GM18499 (cell line): ENCODE measurements around the gene RETREG2.

Experiments used
- ATAC-seq: cut with Tn5 transposase; IDR thresholded peaks from one replicate; pipeline ENCODE4 v1.9.1; 2021; ENCODE audit warnings: moderate number of reproducible peaks; ENCODE audit not compliant: insufficient read depth, unreplicated experiment

The RETREG2 gene

DNA sequence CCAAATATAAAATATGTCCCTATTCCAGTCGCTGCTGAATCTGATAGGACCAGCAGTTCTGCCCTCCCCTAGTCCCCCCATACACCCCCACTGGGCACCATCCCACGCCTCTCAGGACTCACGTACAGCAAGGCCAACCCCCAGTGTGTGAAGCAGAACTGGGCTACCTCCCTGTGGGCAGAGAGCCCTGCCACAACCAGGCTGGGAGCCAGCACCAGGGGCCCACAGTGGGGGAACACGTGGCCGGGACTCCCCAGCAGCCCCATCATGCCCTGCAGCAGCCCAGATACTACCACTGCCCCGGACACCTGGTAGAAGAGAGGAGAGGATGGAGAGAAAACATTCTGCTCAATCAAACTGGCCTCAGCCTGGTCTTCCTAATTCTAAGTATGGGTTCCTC, 9.5 kb upstream of the RETREG2 start:
- ATAC-seq = no peak

DNA sequence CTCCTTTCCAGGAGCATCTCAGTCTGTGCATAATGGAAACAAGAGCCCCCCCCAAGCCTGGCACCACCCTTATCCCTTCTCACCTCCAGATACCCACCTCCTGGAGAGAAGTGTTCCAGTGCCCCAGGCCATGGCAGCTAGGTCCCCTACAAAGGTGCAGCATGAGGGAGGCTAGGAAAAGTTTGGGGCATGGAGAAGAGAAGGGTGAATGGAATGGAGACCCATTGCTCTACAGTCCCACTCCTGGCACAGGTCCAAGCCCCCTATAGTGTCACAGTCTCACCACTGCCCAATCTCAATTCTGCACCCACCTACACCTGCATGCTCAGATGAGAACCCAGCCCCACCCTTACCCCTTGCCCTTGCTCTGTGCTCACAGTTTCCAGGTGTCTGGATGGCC, 9.1 kb upstream of the RETREG2 start:
- no peak for ATAC-seq

DNA sequence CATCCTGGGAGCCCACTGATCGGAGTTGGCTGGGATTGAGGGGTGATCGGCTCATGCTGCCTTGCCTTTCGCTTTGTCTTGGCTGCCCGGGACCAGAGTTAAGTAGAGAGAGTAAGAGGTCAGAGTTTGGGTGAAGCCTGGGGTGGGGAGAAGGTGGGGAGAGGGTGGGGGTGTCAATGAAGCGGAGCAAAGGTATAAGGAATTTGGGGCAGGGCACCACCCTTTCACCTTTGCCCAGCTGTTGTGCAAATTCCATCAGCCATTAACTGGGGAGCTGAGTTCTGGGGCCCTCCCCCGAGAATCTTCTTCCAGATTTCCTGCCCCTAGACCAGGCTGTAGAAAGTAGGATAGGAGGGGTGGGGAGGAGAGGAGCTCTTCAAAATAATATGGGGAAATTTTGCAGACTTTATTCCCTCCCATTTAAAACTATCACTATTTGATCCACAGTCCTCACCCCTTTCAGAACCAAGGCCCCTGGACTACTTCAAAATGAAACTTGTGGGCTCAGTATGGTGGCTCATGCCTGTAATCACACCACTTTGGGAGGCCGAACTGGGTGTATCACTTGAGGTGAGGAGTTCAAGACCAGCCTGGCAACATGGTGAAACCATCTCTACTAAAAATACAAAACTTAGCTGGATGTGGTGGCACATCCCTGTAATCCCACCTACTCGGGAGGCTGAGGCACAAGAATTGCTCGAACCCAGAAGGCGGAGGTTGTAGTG, 8.0 kb upstream of the RETREG2 start, which contains the start of gene SLC23A3:
TSS of gene SLC23A3 (minus strand) at position 100 of the 725 bp plus-strand sequence. CDS start at position 55, 45 bp downstream.
- ATAC-seq = no peak

DNA sequence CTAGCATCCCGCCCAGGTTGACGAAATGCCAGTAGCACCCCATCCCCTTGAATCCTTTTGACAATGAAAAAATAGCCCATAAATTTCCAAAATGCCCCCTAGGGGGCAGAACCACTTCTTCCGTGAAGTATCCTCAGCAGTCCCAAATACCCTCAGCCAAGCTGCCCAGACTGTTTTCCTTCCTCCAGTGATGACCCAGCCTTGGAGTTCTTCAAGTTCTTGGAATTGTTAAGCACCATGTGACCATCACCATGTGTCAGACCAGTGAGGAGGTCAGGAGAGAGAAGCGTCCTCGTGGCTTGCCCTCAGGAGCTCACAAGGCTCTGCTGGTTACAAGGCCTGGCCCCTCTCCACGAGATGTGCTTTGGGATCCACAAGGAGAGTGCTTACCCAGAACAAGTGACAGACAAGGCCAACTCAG, 6.8 kb upstream of the RETREG2 start:
- ATAC-seq = no peak

DNA sequence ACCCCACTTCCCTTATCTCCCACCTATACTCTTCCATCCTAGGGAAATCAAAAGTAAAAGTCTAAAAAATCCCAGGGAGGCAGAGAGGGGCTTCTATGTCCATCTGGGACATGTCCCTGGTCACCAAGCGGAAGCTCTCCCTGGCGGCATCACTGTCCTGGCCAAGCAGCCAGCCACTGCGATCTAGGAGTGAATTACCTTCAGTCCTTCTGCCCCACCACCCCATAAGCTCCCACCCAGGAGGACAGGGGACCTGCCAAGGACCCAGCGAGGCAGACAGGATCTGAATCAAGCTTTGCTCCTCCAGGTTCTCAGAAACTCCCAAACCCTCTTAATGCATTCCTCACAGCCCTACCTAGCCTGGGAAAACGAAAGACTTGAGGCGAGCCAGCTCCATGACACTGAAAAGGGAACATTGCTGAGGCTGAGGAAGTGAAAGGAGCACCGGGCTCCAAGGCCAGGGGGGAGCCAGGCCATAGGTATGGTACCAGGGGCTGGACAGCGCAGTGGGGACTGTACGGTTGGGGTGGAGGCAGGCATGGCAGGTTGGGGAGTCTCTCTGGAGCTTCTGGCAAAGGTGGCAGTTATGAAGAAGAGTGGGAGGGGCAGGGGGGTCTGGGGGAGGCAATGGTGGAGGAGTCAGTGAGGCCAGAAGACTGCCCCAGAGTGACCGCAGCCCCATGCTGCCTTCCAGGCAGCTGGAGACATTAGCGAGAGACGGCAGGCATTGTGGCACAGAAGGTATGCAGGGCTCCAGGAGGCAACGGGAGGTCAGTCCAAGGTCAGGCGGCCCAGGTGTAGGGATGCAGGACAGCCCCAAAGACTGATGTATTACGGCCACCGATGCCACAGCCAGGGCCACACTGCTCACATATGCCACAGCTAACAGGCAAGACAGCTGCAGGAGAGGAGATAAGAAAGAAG, 5.6 kb upstream of the RETREG2 start:
- no peak for ATAC-seq

DNA sequence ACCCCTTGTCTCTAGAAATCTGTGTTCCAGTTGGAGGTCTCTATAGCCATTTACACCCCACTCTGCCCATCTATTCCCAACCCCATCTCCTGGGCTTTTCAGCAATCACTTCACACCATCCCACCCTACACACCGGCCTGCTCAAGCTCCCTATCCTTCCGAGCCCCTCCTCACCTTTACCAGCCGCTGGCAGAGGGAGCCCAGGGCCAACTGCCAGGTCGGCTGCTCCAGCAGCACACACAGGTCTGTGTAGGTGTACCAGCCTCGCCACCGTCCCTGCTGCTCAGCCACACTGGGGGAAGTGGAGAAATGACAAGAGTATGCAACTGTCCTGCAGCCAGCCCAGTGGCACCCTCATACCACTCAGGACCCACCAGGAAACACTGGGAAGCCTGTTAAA, 4.9 kb upstream of the RETREG2 start:
- ATAC-seq = no peak

DNA sequence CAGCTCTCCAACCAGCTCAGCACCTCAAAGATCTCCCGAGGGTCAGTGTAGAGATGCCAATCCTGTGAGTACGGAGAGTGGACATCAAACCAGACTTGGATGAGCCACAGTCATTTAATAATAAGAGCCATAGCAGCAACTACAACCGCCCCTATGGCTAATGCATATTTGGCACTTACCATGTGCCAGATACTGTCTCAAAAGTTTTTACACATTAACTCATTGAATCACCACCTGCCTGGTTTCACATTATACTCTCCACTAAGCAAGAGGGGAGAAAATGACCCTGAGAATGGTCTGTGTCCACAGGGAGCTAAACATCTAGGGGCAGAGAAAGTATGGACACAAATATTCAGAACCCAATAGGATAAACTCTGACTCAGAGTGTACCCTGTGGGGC, 3.9 kb upstream of the RETREG2 start:
- ATAC-seq = no peak

DNA sequence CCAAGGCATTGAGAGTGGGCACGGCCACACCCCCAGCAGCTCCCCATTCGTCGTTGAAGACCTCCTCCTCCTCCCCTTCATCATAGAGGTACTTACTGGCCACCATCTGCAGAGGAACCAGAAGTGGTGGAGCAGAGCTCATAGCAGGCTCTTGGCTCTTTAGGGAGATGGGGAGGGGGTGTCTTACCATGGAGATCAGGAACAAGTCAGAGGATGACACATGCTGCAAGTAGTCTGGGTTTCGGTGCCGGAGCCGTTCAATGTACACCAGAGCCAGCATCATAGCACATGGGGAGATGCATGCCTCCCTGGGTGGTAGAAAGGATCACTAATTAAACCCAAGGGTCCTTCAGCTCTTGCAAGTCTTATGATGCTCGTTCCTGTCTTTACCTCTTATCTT, 3.3 kb upstream of the RETREG2 start:
- no peak for ATAC-seq

DNA sequence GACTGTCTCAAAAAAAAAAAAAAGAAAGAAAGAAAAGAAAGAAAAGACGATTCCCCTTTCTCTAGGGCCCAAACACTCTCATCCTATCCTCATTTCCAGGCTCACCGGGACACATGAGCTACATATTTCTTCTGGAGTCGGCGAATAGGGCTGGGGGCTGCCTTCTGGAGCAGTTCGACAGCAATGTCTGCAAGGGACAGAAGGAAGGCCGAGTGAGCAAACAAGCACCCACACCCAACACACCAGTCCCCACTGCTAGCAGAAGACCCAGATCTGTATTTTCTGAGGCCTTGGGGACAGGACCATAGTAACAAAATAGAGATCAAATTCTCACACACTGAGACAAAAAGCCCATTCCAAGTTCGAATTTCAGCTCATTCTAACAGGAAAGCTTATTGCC, 2.6 kb upstream of the RETREG2 start:
- ATAC-seq = no peak

DNA sequence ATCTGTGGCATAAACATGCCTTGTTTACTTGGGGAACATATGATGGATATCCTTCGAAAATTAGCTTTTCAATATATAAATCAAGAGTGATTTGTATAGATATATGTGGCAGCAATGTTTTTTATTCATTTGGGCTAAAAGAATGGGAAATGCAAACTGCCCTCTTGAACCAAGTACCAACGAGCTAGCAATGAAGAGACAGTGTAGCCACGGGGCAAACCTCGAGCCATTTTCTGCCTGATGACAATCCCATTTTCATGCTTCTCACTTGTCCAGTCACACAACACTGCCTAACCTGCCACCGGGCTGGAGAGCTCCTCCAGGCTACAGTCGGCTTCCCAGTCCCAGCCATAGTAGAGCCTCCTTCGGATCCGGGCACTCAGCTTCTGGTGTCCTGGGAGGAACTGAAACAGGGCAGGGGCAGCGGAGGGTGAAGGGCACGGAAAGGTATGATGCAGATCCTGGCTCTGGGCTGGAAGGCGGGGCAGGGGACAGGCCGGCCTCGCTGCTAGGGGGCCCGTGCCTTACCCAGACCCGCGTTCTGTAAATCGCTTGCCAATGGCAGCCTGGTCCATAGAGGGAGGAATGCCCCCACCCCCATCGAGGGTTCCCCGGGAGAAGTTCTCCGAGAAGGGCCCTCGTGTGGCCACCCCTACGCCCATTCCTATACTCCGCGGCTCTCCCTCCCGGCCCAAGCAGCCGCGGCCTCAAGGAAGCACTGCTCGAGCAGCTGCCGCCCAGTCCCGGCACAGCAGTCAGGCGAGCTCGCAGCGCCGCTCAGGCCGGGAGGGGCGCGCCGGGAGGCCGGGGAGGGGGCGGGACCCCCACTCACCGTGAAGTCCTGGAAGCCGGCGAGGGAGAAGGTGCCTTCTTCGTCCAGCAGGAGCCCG, 1.9 kb upstream of the RETREG2 start:
- no peak for ATAC-seq

DNA sequence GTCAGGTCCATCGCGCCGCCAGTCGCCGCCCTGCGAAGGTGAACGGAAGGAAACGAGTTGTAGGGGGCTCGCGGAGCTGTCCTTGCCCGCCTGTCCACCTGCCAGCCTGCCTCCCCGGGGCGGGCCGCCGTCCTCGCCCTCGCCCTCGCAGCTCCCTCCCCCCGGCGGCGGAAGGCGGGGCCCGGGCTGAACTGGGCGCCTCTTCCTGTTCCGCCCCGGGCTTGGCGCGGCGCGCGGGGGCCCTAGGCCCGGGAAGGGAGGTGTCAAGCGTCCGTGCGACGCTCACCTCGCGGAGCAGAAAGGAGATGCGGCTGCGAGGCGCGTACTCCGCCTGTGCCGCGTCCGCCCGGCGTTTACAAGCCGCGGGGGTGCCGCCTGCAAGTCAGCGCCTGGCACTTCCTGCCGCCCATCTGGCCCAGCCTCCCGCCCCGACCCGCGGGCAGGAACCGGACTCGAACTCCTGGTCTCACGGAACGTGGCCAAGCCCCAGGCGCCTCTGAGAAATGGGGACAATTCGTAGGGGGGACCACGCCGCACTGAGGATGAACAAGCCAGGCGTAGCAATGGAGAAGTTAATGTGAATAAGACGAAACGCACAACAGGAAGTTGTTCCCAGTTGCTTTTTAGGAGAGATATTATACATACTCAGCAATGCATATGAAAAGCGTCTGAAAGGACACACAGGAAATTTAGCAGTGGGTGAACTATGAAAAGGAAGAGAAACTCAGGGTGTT, 1.1 kb upstream of the RETREG2 start, which contains the start of gene CNPPD1:
TSS of gene CNPPD1 (minus strand) at position 108 of the 734 bp plus-strand sequence. CDS start at position 11, 97 bp downstream.
- ATAC-seq = peak; percentile 49

DNA sequence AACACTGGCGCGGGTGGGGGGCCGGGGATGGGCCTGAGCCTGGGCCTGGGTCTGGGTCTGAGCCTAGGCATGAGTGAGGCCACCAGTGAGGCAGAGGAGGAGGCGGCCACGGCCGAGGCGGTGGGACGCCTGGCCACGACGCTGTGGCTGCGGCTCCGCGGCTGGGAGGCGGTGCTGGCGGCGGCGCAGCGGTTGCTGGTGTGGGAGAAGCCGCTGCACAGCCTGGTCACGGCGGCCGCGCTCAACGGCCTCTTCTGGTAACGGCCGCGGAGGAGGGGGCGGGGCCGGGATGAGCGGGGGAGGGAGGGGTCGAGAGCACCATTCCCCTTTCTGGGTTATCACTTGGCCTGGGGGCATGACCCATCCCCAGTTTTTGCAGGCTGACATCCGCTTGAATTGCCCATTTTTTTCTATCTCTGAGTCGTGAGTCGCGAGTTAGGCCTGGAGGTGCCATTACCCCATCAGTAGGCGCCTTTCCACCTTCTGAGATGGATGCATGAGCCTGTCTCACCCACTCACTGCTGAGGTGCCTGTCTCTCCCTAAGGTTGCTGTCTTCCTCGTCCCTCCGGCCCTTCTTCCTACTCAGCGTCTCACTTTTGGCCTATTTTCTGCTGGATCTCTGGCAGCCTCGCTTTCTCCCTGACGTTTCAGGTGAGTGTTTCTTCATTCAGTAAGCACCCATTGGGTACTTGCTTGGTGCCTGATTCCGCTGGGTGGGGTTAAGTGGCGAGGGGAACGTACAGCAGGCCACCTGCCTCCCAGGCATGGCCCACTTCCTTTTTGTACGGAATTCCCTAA, 501 bp downstream of the RETREG2 start:
- no peak for ATAC-seq

DNA sequence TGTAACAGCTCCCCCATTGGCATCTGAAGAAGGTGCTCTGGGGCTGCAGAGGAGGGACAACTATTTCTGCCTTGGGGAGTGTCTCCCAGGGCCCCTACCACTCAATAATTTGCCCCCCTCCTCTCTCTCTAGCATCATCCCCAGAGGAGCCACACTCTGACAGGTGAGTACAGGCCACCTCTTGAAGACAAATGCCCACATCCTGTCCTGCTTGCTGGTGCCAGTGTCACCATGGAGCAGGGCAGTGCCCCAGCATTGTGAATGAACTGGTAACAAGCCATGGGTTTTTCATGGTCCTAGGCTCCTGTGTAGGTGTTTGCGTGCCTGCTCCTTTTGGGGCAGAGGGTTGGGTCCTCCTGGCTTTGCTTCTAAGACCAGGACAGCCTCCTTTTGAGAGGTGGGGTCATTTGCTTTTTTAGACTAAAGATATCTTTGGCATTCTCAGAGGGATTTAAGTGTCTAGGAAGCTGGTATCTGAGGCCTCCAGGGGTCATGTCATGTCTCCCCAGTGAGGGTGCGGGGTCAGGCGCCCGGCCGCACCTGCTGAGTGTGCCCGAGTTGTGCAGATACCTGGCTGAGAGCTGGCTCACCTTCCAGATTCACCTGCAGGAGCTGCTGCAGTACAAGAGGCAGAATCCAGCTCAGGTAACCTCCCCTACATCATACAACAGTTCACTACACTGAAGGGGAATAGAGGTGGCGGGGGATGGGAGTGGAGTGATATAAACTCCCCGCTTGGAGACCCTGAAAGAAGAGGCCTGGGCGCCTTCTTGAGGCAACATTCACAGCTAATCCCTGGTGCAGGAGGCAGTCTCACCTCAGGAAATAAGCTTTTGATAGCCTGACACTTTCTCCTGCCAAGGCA, 1.8 kb downstream of the RETREG2 start:
- no peak for ATAC-seq

DNA sequence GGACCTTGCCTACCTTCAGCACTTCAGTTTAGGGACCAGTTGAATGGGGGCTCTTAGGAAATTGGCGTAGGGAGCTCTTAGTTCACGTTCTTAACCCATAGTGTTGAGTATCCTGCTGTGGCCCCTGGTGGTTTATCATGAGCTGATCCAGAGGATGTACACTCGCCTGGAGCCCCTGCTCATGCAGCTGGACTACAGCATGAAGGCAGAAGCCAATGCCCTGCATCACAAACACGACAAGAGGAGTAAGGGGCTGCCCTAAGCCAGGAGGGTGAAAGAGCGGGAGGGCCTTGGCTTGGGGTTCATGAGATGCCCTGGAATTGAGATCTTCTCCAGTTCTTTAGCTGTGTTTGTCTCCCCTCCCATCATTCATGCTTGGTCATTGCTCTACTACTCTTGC, 2.9 kb downstream of the RETREG2 start:
- no peak for ATAC-seq

DNA sequence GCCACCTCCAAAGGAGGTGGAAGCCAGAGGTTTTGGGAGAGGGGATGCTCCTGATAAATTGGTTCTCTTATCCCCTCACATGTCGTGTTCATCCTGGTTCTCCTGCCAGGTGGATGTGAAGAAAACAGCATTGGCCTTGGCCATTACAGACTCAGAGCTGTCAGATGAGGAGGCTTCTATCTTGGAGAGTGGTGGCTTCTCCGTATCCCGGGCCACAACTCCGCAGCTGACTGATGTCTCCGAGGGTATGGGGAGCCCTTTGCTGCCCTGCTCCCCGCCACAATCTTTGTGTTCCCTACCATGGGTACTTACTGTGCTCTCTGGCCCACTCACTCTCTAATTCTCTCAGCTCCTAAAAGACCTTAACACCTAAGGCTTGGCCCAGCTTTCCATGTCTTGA, 3.5 kb downstream of the RETREG2 start:
- no peak for ATAC-seq

DNA sequence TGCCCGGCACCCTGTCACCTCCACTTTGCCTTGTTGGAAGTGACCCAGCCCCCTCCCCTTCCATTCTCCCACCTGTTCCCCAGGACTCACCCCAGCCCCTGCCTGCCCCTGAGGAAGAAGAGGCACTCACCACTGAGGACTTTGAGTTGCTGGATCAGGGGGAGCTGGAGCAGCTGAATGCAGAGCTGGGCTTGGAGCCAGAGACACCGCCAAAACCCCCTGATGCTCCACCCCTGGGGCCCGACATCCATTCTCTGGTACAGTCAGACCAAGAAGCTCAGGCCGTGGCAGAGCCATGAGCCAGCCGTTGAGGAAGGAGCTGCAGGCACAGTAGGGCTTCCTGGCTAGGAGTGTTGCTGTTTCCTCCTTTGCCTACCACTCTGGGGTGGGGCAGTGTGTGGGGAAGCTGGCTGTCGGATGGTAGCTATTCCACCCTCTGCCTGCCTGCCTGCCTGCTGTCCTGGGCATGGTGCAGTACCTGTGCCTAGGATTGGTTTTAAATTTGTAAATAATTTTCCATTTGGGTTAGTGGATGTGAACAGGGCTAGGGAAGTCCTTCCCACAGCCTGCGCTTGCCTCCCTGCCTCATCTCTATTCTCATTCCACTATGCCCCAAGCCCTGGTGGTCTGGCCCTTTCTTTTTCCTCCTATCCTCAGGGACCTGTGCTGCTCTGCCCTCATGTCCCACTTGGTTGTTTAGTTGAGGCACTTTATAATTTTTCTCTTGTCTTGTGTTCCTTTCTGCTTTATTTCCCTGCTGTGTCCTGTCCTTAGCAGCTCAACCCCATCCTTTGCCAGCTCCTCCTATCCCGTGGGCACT, 4.5 kb downstream of the RETREG2 start:
- ATAC-seq = no peak

DNA sequence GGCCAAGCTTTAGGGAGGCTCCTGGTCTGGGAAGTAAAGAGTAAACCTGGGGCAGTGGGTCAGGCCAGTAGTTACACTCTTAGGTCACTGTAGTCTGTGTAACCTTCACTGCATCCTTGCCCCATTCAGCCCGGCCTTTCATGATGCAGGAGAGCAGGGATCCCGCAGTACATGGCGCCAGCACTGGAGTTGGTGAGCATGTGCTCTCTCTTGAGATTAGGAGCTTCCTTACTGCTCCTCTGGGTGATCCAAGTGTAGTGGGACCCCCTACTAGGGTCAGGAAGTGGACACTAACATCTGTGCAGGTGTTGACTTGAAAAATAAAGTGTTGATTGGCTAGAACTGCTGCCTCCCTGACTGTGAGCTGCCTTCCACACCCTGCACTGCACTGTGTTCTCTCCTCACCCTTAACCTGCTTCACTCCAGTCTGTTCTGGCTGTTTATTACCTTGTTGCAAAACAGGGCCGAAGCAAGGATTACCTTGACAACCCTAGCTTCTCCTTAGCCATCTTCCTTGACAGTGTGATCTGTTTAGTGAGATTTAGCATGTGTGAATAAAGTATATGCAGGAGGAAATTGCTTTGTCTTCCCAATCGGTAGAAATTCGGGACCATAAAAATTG, 5.2 kb downstream of the RETREG2 start:
- no peak for ATAC-seq
